NCI-H526 (cell line): ENCODE results near the gene RNU7-1.

ENCODE experiments used
- DNase-seq, 2 experiments: peaks; one replicate each; lab custom pipeline; 2025; lab: John Stamatoyannopoulos, UW

Gene RNU7-1

GRCh38 chr12:6937481-6938352, 5.9 kb upstream of the RNU7-1 start:
- DNase-seq = peak; percentile 91 to 98

DNA sequence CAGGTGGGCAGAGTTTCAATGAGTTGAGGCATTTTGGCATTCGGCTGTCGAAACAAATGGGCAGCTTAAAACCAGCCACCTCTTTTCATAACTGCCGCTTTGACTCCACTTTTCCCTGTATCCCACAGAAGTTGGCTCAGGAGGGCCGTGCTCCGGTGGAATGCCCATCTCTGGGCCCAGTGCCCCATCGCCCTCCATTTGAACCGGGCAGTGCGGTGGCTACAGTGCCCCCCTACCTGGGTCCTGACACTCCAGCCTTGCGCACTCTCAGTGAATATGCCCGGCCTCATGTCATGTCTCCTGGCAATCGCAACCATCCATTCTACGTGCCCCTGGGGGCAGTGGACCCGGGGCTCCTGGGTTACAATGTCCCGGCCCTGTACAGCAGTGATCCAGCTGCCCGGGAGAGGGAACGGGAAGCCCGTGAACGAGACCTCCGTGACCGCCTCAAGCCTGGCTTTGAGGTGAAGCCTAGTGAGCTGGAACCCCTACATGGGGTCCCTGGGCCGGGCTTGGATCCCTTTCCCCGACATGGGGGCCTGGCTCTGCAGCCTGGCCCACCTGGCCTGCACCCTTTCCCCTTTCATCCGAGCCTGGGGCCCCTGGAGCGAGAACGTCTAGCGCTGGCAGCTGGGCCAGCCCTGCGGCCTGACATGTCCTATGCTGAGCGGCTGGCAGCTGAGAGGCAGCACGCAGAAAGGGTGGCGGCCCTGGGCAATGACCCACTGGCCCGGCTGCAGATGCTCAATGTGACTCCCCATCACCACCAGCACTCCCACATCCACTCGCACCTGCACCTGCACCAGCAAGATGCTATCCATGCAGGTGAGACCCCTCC, 5.0 kb upstream of the RNU7-1 start:
- DNase-seq = no peak

DNA sequence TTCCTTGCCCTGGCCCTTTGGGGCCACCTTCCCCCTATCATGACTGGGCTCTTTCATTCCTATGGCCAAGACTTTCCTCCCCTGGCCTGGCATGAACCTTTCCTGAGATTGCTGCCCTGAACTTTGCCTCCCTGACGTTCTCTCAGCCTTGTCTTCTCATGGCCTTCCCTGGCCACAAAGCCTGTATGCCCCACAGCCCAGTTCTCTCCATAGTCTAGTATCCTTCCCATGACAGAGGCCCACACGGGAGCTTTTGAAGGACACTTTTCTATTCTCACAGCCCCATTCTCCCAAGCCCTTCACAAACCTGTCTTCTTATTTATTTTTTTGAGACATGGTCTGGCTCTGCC, 4.5 kb upstream of the RNU7-1 start:
- no peak for DNase-seq

- DNase-seq = no peak
Measured at GRCh38 chr12:6941267-6941666, 2.3 kb upstream of the RNU7-1 start.

GRCh38 chr12:6941782-6942181, 1.8 kb upstream of the RNU7-1 start:
- no peak for DNase-seq

DNA sequence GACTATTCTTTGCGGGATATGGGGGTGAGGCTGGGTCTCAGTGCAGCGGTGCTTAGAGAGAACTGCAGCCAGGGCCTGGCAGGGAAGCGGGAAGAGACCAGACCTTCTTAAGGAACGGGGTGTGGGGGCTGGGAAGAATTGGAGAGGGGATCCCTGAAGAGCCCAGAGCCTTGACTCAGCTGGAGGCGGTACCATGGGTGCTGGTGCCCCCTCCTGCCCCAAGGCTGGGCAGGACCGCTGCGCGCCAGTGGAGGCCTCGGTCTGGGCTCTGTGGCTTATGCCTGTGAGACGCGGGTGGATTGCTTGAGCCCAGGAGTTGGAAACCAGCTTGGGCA, 1.3 kb upstream of the RNU7-1 start:
- no peak for DNase-seq

- DNase-seq = peak; percentile 93 to 95
Measured at GRCh38 chr12:6943389-6943721, 261 bp upstream of the RNU7-1 start.

- peak; percentile 95 to 98 for DNase-seq
Measured at GRCh38 chr12:6944381-6945186, 968 bp downstream of the RNU7-1 start.

- no peak for DNase-seq
Measured at GRCh38 chr12:6945613-6946012, 2.0 kb downstream of the RNU7-1 start.

GRCh38 chr12:6946033-6946919, 2.7 kb downstream of the RNU7-1 start:
- DNase-seq = peak; percentile 96 to 98

DNA sequence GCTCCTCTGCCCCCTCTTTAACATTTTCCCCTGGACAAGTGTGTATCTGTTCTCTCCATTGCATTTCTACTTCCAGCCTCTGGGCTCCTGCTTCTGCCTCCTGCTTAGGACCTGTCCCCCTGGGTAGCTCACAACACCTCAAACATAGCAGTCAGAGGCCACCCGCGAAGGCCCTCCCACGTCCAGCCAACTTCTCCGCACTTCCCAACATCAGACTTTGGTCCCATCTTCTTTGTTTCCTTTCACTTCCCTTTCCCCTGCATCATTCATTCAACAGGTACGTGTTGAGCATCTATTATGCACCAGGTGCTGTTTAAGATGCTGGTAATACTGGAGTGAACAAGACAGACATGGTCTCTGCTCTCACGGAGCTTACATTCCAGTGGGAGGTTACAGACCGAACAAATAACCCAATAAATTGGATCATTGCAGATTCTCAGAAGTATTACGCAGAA, 3.3 kb downstream of the RNU7-1 start:
- DNase-seq = no peak

DNA sequence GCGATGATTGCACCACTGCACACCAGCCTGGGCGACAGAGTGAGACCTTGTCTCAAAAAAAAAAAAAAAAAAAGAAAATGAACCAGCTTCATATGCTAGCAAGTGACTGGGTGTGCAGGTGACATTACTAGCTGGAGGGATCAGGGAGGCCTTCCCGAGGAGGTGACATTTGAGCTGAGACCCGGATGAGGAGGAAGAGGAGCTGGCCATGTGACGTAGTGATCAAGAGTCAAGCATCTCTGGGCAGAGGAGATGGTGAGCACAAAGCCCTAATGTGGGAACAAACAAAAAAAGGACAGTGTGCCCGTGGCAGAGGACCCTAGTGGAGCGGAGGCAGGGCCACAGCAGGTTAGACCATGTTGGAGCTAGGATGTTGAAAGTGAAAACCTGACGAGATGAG, 4.0 kb downstream of the RNU7-1 start:
- DNase-seq = no peak

- no peak for DNase-seq
Measured at GRCh38 chr12:6948873-6949594, 5.4 kb downstream of the RNU7-1 start.

DNA sequence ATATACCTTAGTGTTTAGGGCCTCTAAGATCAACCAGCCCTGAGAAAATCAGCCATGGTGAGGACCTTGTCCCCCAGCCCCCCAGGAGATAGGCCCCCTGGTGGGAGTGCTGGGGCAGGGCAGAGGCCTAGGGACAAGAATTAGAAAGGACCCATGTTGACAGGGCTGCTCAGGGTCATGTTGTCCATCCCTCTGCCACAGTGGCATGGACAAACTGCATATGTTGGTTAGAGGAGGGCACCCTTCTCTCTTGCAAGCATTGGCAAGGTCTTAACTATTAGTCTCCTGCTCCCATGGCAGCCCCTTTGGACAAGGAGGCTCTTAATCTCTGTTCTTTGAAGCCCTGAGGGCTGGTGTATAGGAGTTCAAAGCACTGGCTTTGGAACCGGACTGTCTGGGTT, 6.8 kb downstream of the RNU7-1 start:
- DNase-seq = no peak

- no peak for DNase-seq
Measured at GRCh38 chr12:6950811-6951540, 7.4 kb downstream of the RNU7-1 start, which contains the start of gene PTPN6. Gene PTPN6 (plus strand): TSS chr12:6951356. CDS start chr12:6951513, 157 bp downstream.

DNA sequence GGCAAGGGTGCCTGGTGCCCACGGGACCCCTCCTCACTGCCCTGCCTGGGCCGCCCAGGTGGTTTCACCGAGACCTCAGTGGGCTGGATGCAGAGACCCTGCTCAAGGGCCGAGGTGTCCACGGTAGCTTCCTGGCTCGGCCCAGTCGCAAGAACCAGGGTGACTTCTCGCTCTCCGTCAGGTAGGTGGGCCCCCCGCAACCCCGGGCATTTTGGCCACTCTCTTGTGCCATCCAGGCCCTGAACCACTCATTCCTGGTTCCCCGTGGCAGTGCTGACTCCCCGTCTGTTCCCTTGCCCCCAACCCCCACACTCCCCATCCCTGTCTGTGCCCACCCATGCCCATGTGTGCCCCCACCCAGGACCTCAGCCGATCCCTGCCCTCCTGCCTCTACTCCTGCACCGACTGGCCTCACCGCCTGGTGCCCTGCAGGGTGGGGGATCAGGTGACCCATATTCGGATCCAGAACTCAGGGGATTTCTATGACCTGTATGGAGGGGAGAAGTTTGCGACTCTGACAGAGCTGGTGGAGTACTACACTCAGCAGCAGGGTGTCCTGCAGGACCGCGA, 8.0 kb downstream of the RNU7-1 start:
- DNase-seq = no peak

DNA sequence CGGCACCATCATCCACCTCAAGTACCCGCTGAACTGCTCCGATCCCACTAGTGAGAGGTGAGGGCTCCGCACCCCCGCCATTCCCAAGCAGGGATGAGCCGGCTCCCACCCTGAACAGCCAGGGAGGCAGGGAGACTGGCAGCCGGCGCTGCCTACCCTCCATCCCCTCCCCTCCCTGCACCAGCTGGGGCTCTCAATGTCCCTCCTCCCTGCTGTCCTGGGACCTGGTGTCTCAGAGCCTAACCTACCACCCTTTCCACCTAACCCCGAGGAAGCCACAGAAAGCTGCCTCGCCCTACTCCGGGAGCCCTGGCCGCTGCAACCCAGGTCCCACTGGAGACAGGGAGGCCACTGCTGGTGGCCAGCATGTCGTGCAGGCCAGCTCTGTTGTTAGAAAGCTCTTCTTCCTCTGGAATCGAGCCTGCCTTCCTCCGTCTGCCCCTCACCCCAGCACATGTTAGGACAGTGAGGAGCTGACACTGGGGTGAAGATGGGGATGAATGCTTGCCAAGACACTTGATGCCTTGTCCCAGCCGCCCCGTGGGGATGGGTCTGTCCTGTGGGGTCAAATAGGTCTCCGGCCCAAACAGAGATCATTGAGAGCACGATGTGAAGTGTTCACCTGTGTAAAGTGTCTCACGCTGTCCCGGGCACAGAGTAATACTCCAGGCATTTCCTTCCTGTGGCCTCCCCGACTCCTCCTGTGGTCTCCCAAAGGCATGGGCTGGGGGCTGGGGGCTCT, 8.7 kb downstream of the RNU7-1 start:
- DNase-seq = no peak

DNA sequence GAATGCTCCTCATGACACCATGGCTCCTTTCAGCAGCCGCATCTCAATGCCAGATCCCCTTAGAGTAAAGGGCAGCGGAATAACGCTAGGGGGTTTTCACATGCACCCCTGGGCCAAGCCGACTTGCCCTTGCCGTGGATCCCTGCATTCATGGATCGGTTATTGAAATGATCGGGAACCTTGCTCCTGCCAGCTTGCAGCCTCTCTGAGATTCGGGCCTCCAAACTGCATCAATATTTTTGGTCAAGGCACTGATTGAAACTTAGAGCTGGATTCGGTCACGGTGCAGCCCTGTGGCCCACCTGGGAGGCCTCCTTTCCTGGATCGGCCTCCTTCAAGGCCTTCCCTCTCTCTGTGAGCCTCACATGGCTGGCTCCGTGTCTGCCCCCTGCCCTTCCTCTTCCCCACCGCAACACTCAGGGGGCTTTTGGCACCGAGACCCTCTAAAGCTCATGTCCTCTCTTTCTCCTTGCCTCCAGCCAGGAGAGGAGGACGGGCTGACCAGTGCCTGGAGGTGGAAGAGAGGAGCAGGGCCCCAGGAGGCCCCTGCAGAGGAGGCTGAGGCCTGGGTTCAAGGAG, 9.3 kb downstream of the RNU7-1 start:
- DNase-seq = no peak
